GM21526 (cell line): ENCODE data around the gene SECTM1.
"Not testable (repeated sequence)": the region's sequence is repeated elsewhere in the genome, so short reads cannot be mapped to it uniquely, and the experiment has no call there.

Source experiments
- ATAC-seq: cut with Tn5 transposase; IDR thresholded peaks from one replicate; pipeline ENCODE4 v1.9.1; 2021; ENCODE audit warnings: moderate library complexity; ENCODE audit not compliant: unreplicated experiment, low FRiP score

Gene SECTM1

GRCh38 chr17:82370471-82371332 lies 37.1 kb upstream of the SECTM1 start:
- no peak for ATAC-seq

GRCh38 chr17:82369211-82369610 lies 35.6 kb upstream of the SECTM1 start:
- no peak for ATAC-seq

GRCh38 chr17:82367724-82368524 lies 34.4 kb upstream of the SECTM1 start:
- ATAC-seq: no peak

GRCh38 chr17:82366749-82367148 lies 33.2 kb upstream of the SECTM1 start:
- no peak for ATAC-seq

GRCh38 chr17:82365606-82366295 lies 32.2 kb upstream of the SECTM1 start:
- no peak for ATAC-seq

GRCh38 chr17:82361885-82362633 lies 28.5 kb upstream of the SECTM1 start:
- ATAC-seq: no peak

- not testable (repeated sequence) for ATAC-seq
Observed at GRCh38 chr17:82359451-82360074, 26.0 kb upstream of the SECTM1 start.

- ATAC-seq: no peak
Observed at GRCh38 chr17:82358465-82359350, 25.1 kb upstream of the SECTM1 start, which contains the start of gene TEX19. Gene TEX19, plus strand, starts transcription at chr17:82359247. Its CDS starts 2,904 bp downstream, at chr17:82362151.

GRCh38 chr17:82357394-82357793 lies 23.8 kb upstream of the SECTM1 start:
- ATAC-seq: no peak

GRCh38 chr17:82356845-82357355 lies 23.3 kb upstream of the SECTM1 start:
- no peak for ATAC-seq

- ATAC-seq: no peak
Observed at GRCh38 chr17:82355770-82356427, 22.3 kb upstream of the SECTM1 start.

GRCh38 chr17:82354804-82355308 lies 21.3 kb upstream of the SECTM1 start:
- no peak for ATAC-seq

- ATAC-seq: no peak
Observed at GRCh38 chr17:82353484-82353883, 19.9 kb upstream of the SECTM1 start.

- no peak for ATAC-seq
Observed at GRCh38 chr17:82351713-82352488, 18.3 kb upstream of the SECTM1 start.

GRCh38 chr17:82351254-82351712 lies 17.7 kb upstream of the SECTM1 start:
- no peak for ATAC-seq

GRCh38 chr17:82350182-82351030 lies 16.8 kb upstream of the SECTM1 start:
- ATAC-seq: no peak
